Measurements from ENCODE around the gene HINT3.

HINT3 gene

GRCh38 chr6:125952764-125953501, 3.6 kb upstream of the HINT3 start:
- peak; percentile 44 for DNase-seq (ENCODE audit: low read depth)
- H3K4me3 ChIP-seq (ENCODE audit: low read length) = no peak overlapping the region
- peak; percentile 45 for TF ChIP-seq CTCF (IDR thresholded peaks at IDR 0.05; ENCODE audit: insufficient read depth, low read depth, low read length, missing control alignments)

- no peak overlapping the region for H3K4me3 ChIP-seq (ENCODE audit: low read length)
- peak; percentile 73 for DNase-seq (ENCODE audit: low read depth)
- TF ChIP-seq CTCF (IDR thresholded peaks at IDR 0.05; ENCODE audit: insufficient read depth, low read depth, low read length, missing control alignments) = peak; percentile 73
Observed at GRCh38 chr6:125953502-125953875, 3.1 kb upstream of the HINT3 start.

GRCh38 chr6:125954735-125955339, 1.7 kb upstream of the HINT3 start:
- DNase-seq (ENCODE audit: low read depth) = no peak
- no peak for TF ChIP-seq CTCF (IDR thresholded peaks at IDR 0.05; ENCODE audit: insufficient read depth, low read depth, low read length, missing control alignments)
- no peak overlapping the region for H3K4me3 ChIP-seq (ENCODE audit: low read length)

- DNase-seq (ENCODE audit: low read depth) = no peak
- no peak for TF ChIP-seq CTCF (IDR thresholded peaks at IDR 0.05; ENCODE audit: insufficient read depth, low read depth, low read length, missing control alignments)
- H3K4me3 ChIP-seq (ENCODE audit: low read length) = peak overlapping the region; percentile 84
Observed at GRCh38 chr6:125955973-125956372, 597 bp upstream of the HINT3 start.

GRCh38 chr6:125957391-125957693, 772 bp downstream of the HINT3 start:
- DNase-seq (ENCODE audit: low read depth) = no peak
- TF ChIP-seq CTCF (IDR thresholded peaks at IDR 0.05; ENCODE audit: insufficient read depth, low read depth, low read length, missing control alignments) = no peak
- H3K4me3 ChIP-seq (ENCODE audit: low read length) = peak overlapping the region; percentile 84

- no peak for TF ChIP-seq CTCF (IDR thresholded peaks at IDR 0.05; ENCODE audit: insufficient read depth, low read depth, low read length, missing control alignments)
- peak; percentile 84 for DNase-seq (ENCODE audit: low read depth)
- H3K4me3 ChIP-seq (ENCODE audit: low read length) = peak overlapping the region; percentile 84
Observed at GRCh38 chr6:125957845-125958244, 1.3 kb downstream of the HINT3 start.

- DNase-seq (ENCODE audit: low read depth) = no peak
- no peak overlapping the region for H3K4me3 ChIP-seq (ENCODE audit: low read length)
- no peak for TF ChIP-seq CTCF (IDR thresholded peaks at IDR 0.05; ENCODE audit: insufficient read depth, low read depth, low read length, missing control alignments)
Observed at GRCh38 chr6:125959041-125959440, 2.5 kb downstream of the HINT3 start.
